Measurements from ENCODE around the gene RASA3. TPM values are rescaled to one million over a fixed set of nuclear protein-coding genes. Genes with fewer than 3 reads are reported as not detected.

The RASA3 gene
- total RNA-seq, 1 experiment from 2014 or later: 9.1 TPM

- Histone ChIP-seq H4K20me1 (ENCODE audit: low read length) (no peaks in the 10 kb centered on the region), H3K79me2 (ENCODE audit: low read length) (peaks cover 72% of the 10 kb centered on the region), H3K36me3 (ENCODE audit: low read depth, low read length) (no peaks in the 10 kb centered on the region), H3K9me2 (replicated peaks; ENCODE audit: low read length) (no peaks in the 10 kb centered on the region), H3K4me1 (ENCODE audit: insufficient read depth, low read length) (peaks cover 7% of the 10 kb centered on the region), H3K27ac (ENCODE audit: low read length) (no peak overlapping the region), H3K4me2 (ENCODE audit: low read length) (no peak overlapping the region), H3K9me3 (ENCODE audit: low read length) (no peaks in the 10 kb centered on the region), H3F3A (ENCODE audit: low read length, unreplicated experiment) (no peaks in the 10 kb centered on the region), H3K9ac (ENCODE audit: low read length) (no peak overlapping the region), H3K27me3 (ENCODE audit: low read length) (no peaks in the 10 kb centered on the region), H3K4me3 (ENCODE audit: low read length) (no peak overlapping the region), H2AFZ (ENCODE audit: low read length) (no peak overlapping the region)
- no peak for ATAC-seq
- TF ChIP-seq EZH2 (IDR thresholded peaks at IDR 0.05; ENCODE audit: low read length, unreplicated experiment): no peak
- no peak for TF ChIP-seq EZH2phosphoT487 (IDR thresholded peaks at IDR 0.05; ENCODE audit: borderline replicate concordance, low read length)
- no peak for TF ChIP-seq CTCF (conservative IDR thresholded peaks at IDR 0.05; ENCODE audit: low read depth, low read length)
- no peak for DNase-seq
- BruUV-seq (replicated peaks): no TSS peak
- CTCF ChIA-PET: no interaction called here
- intact Hi-C loops (cut with micrococcal nuclease): no loop called here
- POLR2A ChIA-PET (ENCODE audit: unreplicated experiment): no interaction called here
Observed at GRCh38 chr13:114123876-114124275, 8.5 kb downstream of the RASA3 start.

GRCh38 chr13:114123448-114123847 lies 9.0 kb downstream of the RASA3 start:
- H3K79me2 ChIP-seq (ENCODE audit: low read length): peaks cover 70% of the 10 kb centered on the region
- no peak overlapping the region for H2AFZ ChIP-seq (ENCODE audit: low read length)
- H3F3A ChIP-seq (ENCODE audit: low read length, unreplicated experiment): no peaks in the 10 kb centered on the region
- H3K27ac ChIP-seq (ENCODE audit: low read length): no peak overlapping the region
- no peaks in the 10 kb centered on the region for H3K9me3 ChIP-seq (ENCODE audit: low read length)
- no peak overlapping the region for H3K4me3 ChIP-seq (ENCODE audit: low read length)
- DNase-seq (no peak), ATAC-seq (no peak)
- no peaks in the 10 kb centered on the region for H4K20me1 ChIP-seq (ENCODE audit: low read length)
- no TSS peak for BruUV-seq (replicated peaks)
- no peak overlapping the region for H3K9ac ChIP-seq (ENCODE audit: low read length)
- CTCF ChIA-PET: no interaction called here
- no peaks in the 10 kb centered on the region for H3K9me2 ChIP-seq (replicated peaks; ENCODE audit: low read length)
- peaks cover 8% of the 10 kb centered on the region for H3K4me1 ChIP-seq (ENCODE audit: insufficient read depth, low read length)
- no peaks in the 10 kb centered on the region for H3K27me3 ChIP-seq (ENCODE audit: low read length)
- H3K4me2 ChIP-seq (ENCODE audit: low read length): no peak overlapping the region
- TF ChIP-seq EZH2phosphoT487 (IDR thresholded peaks at IDR 0.05; ENCODE audit: borderline replicate concordance, low read length) (no peak), EZH2 (IDR thresholded peaks at IDR 0.05; ENCODE audit: low read length, unreplicated experiment) (no peak), CTCF (conservative IDR thresholded peaks at IDR 0.05; ENCODE audit: low read depth, low read length) (no peak)
- POLR2A ChIA-PET (ENCODE audit: unreplicated experiment): no interaction called here
- no peaks in the 10 kb centered on the region for H3K36me3 ChIP-seq (ENCODE audit: low read depth, low read length)
- intact Hi-C loops (cut with micrococcal nuclease): no loop called here

- Histone ChIP-seq H3F3A (ENCODE audit: low read length, unreplicated experiment) (no peaks in the 10 kb centered on the region), H3K27me3 (ENCODE audit: low read length) (no peaks in the 10 kb centered on the region), H3K9me3 (ENCODE audit: low read length) (no peaks in the 10 kb centered on the region), H3K9ac (ENCODE audit: low read length) (no peak overlapping the region), H3K27ac (ENCODE audit: low read length) (no peak overlapping the region), H3K9me2 (replicated peaks; ENCODE audit: low read length) (no peaks in the 10 kb centered on the region), H2AFZ (ENCODE audit: low read length) (no peak overlapping the region), H3K4me3 (ENCODE audit: low read length) (no peak overlapping the region), H4K20me1 (ENCODE audit: low read length) (no peaks in the 10 kb centered on the region), H3K4me1 (ENCODE audit: insufficient read depth, low read length) (peaks cover 13% of the 10 kb centered on the region), H3K79me2 (ENCODE audit: low read length) (peaks cover 68% of the 10 kb centered on the region), H3K36me3 (ENCODE audit: low read depth, low read length) (no peaks in the 10 kb centered on the region), H3K4me2 (ENCODE audit: low read length) (no peak overlapping the region)
- TF ChIP-seq EZH2 (IDR thresholded peaks at IDR 0.05; ENCODE audit: low read length, unreplicated experiment) (no peak), CTCF (conservative IDR thresholded peaks at IDR 0.05; ENCODE audit: low read depth, low read length) (no peak), EZH2phosphoT487 (IDR thresholded peaks at IDR 0.05; ENCODE audit: borderline replicate concordance, low read length) (no peak)
- DNase-seq (no peak), ATAC-seq (no peak)
- intact Hi-C loops (cut with micrococcal nuclease): no loop called here
- ChIA-PET CTCF (no interaction called here), POLR2A (ENCODE audit: unreplicated experiment) (no interaction called here)
- BruUV-seq (replicated peaks): no TSS peak
Observed at GRCh38 chr13:114122591-114123211, 9.7 kb downstream of the RASA3 start.
